K562 (cell line): ENCODE measurements around the gene ATP6V0D1. TPM values are rescaled to one million over a fixed set of nuclear protein-coding genes. Genes with fewer than 3 reads are reported as not detected.
A peak's percentile ranks its signal among the peaks of the same experiment; 100 is the strongest.

Source experiments
- BRD4 ChIP-seq: fragments of 200-600 bp; sonication (generic); IDR thresholded peaks from 2 replicates; pipeline ENCODE4 v1.6.1; 2017; ENCODE audit warnings: inconsistent platforms
- CBFA2T3 ChIP-seq: fragments of 450-650 bp; IDR thresholded peaks from 2 replicates; pipeline ENCODE4 v1.6.1; 2017
- DIDO1 ChIP-seq: fragments of 450-650 bp; IDR thresholded peaks from 2 replicates; pipeline ENCODE4 v1.6.1; 2016; ENCODE audit warnings: low read depth, missing biosample characterization, missing genetic modification characterization
- ETV1 ChIP-seq: fragments of 450-650 bp; conservative IDR thresholded peaks from 2 replicates; pipeline ENCODE4 v1.6.1; 2016; ENCODE audit warnings: missing genetic modification characterization, control low read depth, low read depth, missing compliant biosample characterization
- GTF2E2 ChIP-seq: fragments of 200-800 bp; sonication (Bioruptor generic); IDR thresholded peaks from 2 replicates; pipeline ENCODE4 v1.6.1; 2016; ENCODE audit warnings: missing genetic modification characterization, missing compliant biosample characterization
- HDAC1 ChIP-seq, 2 experiments: fragments of 450-650 bp; IDR thresholded peaks; 2 replicates each; pipeline ENCODE4 v1.6.1; 2016 to 2017; ENCODE audit warnings: inconsistent platforms in 1 of 2, mild to moderate bottlenecking in 1 of 2, moderate library complexity in 1 of 2
- HDAC2 ChIP-seq: fragments of 450-650 bp; IDR thresholded peaks from 2 replicates; pipeline ENCODE4 v1.6.1; 2016; ENCODE audit warnings: mild to moderate bottlenecking
- HIVEP1 ChIP-seq: fragments of 250-450 bp; sonication (Bioruptor Pico); IDR thresholded peaks from 2 replicates; pipeline ENCODE4 v1.4.0; 2020; ENCODE audit warnings: mild to moderate bottlenecking
- HOMEZ ChIP-seq: fragments of 250-450 bp; sonication (Bioruptor Pico); IDR thresholded peaks from 2 replicates; pipeline ENCODE4 v1.4.0; 2020; ENCODE audit warnings: mild to moderate bottlenecking, moderate library complexity
- KDM2B ChIP-seq: fragments of 250-450 bp; sonication (Bioruptor Pico); IDR thresholded peaks from 2 replicates; pipeline ENCODE4 v1.8.0; 2021; ENCODE audit warnings: mild to moderate bottlenecking, moderate library complexity
- MITF ChIP-seq: IDR thresholded peaks from 2 replicates; pipeline ENCODE4 v1.6.1; 2014; ENCODE audit warnings: antibody characterized with exemption
- NR4A1 ChIP-seq, 2 experiments: fragments of 250-450 bp in 1 of 2; fragments of 450-650 bp in 1 of 2; sonication (Bioruptor Pico) in 1 of 2; IDR thresholded peaks; 2 replicates each; pipeline versions ENCODE4 v1.4.0 to v1.6.1; 2016 to 2020; ENCODE audit warnings: mild to moderate bottlenecking in 2 of 2, missing compliant biosample characterization in 1 of 2, missing genetic modification characterization in 1 of 2, moderate library complexity in 1 of 2
- NRF1 ChIP-seq, 2 experiments: fragments of 450-650 bp; IDR thresholded peaks in 1 of 2; conservative IDR thresholded peaks in 1 of 2; 2 replicates each; pipeline ENCODE4 v1.6.1; 2014; ENCODE audit warnings: mild to moderate bottlenecking in 2 of 2
- POLR2B ChIP-seq: fragments of 450-650 bp; IDR thresholded peaks from 2 replicates; pipeline ENCODE4 v1.6.1; 2018; ENCODE audit warnings: low read depth; ENCODE audit not compliant: partially characterized antibody
- RBBP5 ChIP-seq: fragments of 200-600 bp; sonication (generic); IDR thresholded peaks from 2 replicates; pipeline ENCODE4 v1.6.1; 2012; ENCODE audit warnings: borderline replicate concordance, mild to moderate bottlenecking, low read length, control low read depth, inconsistent platforms; ENCODE audit not compliant: insufficient read depth, poor library complexity, severe bottlenecking
- RBM39 ChIP-seq: fragments of 200-400 bp; formaldehyde crosslinking; optimal IDR thresholded peaks from 2 replicates; pipeline ENCODE3; 2018; ENCODE audit warnings: low read depth, low read length
- SRSF9 ChIP-seq: fragments of 200-400 bp; formaldehyde crosslinking; IDR thresholded peaks from 2 replicates; pipeline ENCODE4 v1.6.1; 2017; ENCODE audit warnings: low read depth, low read length, borderline replicate concordance
- TAF15 ChIP-seq: fragments of 200-400 bp; formaldehyde crosslinking; IDR thresholded peaks from 2 replicates; pipeline ENCODE4 v1.6.1; 2017; ENCODE audit warnings: mild to moderate bottlenecking, low read depth, low read length, moderate library complexity
- TCF7L2 ChIP-seq: fragments of 150-350 bp; IDR thresholded peaks from 2 replicates; pipeline ENCODE4 v1.6.1; 2016; ENCODE audit warnings: low read depth, mild to moderate bottlenecking, low read length, moderate library complexity
- WHSC1 ChIP-seq: IDR thresholded peaks from one replicate; pipeline ENCODE4 v1.6.1; 2012; ENCODE audit warnings: low read length, control low read depth, inconsistent platforms
- YY1 ChIP-seq, 3 experiments: IDR thresholded peaks; 2 replicates each; pipeline ENCODE4 v1.6.1; 2011; ENCODE audit warnings: low read length in 2 of 3, mild to moderate bottlenecking in 2 of 3, moderate library complexity in 2 of 3, borderline replicate concordance in 1 of 3, control low read depth in 1 of 3, low read depth in 1 of 3; ENCODE audit not compliant: insufficient read depth in 3 of 3, insufficient replicate concordance in 2 of 3, control insufficient read depth in 1 of 3, insufficient read length in 1 of 3; ENCODE audit errors: extremely low read depth in 1 of 3
- ZNF395 ChIP-seq: fragments of 200-800 bp; sonication (Bioruptor generic); IDR thresholded peaks from 2 replicates; pipeline ENCODE4 v1.6.1; 2017; ENCODE audit warnings: missing genetic modification characterization, missing compliant biosample characterization
- ZNF41 ChIP-seq: fragments of 250-450 bp; sonication (Bioruptor Pico); conservative IDR thresholded peaks from 2 replicates; pipeline ENCODE4 v1.4.0; 2020; ENCODE audit warnings: mild to moderate bottlenecking
- ZNF780A ChIP-seq: fragments of 250-450 bp; sonication (Bioruptor Pico); IDR thresholded peaks from 2 replicates; pipeline ENCODE4 v1.5.0; 2021; ENCODE audit warnings: mild to moderate bottlenecking
- polyA plus RNA-seq, 8 experiments: library from polyadenylated mRNA; depleted of rRNA in 4 of 8; stranded (reverse) in 5 of 8; unstranded in 3 of 8; fragments of >200 nt; fragmentation: Nextera tagmentation in 2 of 8; fragmentation: Illumina TruSeq in 1 of 8; extraction: Ambion mirVana in 2 of 8; extraction: Trizol in 1 of 8; gene quantifications; 2 replicates each; pipeline versions ENCODE4 v1.2.1 to v1.2.3, GENCODE V29; 2011 to 2014; ENCODE audit warnings: inconsistent platforms in 1 of 8, missing spikeins in 1 of 8
- total RNA-seq, 7 experiments: library from RNA; depleted of rRNA in 6 of 7; stranded (reverse); fragments of >200 nt in 6 of 7; fragmentation: Illumina TruSeq in 2 of 7; extraction: Trizol in 2 of 7; gene quantifications; 2 replicates each; pipeline versions ENCODE4 v1.2.1 to v1.2.3, GENCODE V29; 2011 to 2021; ENCODE audit warnings: low replicate concordance in 1 of 7

The ATP6V0D1 gene
- total and polyA plus RNA-seq, 9 of the 15 experiments (the other 6 are each of a cell fraction or from before 2014, with no cell fraction given) = 23.2 to 69.7 (median 45.6) TPM

GRCh38 chr16:67526149-67526791, 45.3 kb upstream of the ATP6V0D1 start (continued):
- peak; percentile 46; the same call in 1 of the 2 replicates for TF ChIP-seq TCF7L2
- no peak for TF ChIP-seq ETV1 (tag)
- no peak for TF ChIP-seq ZNF395 (CRISPR knock-in tag)
- no peak for TF ChIP-seq HOMEZ (CRISPR knock-in tag)
- no peak for TF ChIP-seq RBBP5
- TF ChIP-seq HDAC1 (IDR thresholded peaks at IDR 0.05) = 0 out of 4 replicates have a peak, but pooled peaks of 1 of the 2 experiments have one; percentile 37
- TF ChIP-seq HIVEP1 (CRISPR knock-in tag) = no peak
- no peak for TF ChIP-seq BRD4
- TF ChIP-seq HDAC2 = no peak
- no peak for TF ChIP-seq ZNF780A (CRISPR knock-in tag)
- TF ChIP-seq RBM39 = no peak
- TF ChIP-seq NRF1 (conservative IDR thresholded peaks at IDR 0.05 in 1 of 2, IDR thresholded peaks at IDR 0.05 in 1 of 2) = no peak; a peak in 1 of 4 replicates
- TF ChIP-seq YY1 (IDR thresholded peaks at IDR 0.05; ENCODE audit: borderline replicate concordance in 1 of 3, control insufficient read depth in 1 of 3, extremely low read depth in 1 of 3, insufficient read depth in 3 of 3, insufficient read length in 1 of 3, insufficient replicate concordance in 2 of 3, low read depth in 1 of 3, low read length in 2 of 3) = no peak
- TF ChIP-seq WHSC1 = no peak
- TF ChIP-seq TAF15 = no peak
- no peak for TF ChIP-seq SRSF9
- no peak for TF ChIP-seq GTF2E2 (tag)
- TF ChIP-seq DIDO1 = no peak
- no peak for TF ChIP-seq MITF
- TF ChIP-seq POLR2B = no peak
- TF ChIP-seq KDM2B = no peak
- peak; percentile 31 for TF ChIP-seq CBFA2T3
- no peak for TF ChIP-seq NR4A1 (CRISPR knock-in tag; IDR thresholded peaks at IDR 0.05)
- no peak for TF ChIP-seq NR4A1 (tag; IDR thresholded peaks at IDR 0.05)
- TF ChIP-seq ZNF41 (CRISPR knock-in tag) = no peak
